ENCODE measurements around the gene PRSS2.
"Not testable (repeated sequence)": the region's sequence is repeated elsewhere in the genome, so short reads cannot be mapped to it uniquely, and the experiment has no call there.

PRSS2 gene

DNA sequence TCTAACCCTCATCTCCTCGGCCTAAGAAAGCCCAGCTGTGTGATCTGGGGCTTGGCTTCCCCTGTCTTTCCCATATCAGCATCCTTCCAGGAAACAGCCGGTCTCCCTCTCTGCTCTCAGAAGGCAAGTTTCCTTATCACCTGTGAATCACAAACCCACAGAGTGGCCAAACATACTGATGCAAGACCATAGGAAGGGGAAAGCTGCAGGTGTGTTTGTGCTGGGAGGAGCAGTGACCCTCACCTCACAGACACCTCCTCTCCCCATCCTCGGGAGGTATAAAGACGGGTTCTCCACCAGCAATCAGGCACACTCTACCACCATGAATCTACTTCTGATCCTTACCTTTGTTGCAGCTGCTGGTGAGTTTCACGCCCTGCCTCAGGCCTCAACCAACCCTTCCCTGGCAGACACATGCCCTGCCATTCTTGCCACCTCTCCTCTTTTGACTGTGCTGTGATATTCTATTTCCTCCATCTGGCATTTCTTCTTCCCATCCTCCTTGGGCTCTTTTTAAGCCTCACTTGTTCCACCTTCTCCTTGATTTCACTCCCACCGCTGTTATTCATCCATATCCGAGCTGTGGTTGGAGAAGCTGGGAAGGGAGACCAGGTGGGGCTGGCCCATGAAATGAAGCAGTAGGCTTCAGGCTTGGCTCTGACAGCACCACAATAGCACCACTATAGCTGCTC is at the start of gene PRSS2:
Gene PRSS2 (plus strand): TSS at position 310 of the 692 bp plus-strand sequence. CDS start 13 bp downstream, at position 323.
- DNase-seq, result no peak

DNA sequence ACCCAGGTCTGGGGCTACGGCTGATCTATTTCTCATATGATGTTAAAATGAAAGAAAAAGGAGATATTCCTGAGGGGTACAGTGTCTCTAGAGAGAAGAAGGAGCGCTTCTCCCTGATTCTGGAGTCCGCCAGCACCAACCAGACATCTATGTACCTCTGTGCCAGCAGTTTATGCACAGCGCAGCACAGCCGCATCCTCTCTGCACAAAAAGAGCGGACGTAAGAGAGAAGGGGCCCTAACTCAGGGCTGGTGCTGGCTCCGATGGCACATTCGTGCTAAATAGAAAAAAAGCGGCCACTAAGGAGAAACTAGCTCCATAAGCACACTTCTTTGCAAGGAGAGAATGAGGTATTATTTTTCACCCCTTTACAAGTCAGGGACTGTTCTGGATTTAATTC is 49.8 kb upstream of the PRSS2 start:
- no peak for DNase-seq

DNA sequence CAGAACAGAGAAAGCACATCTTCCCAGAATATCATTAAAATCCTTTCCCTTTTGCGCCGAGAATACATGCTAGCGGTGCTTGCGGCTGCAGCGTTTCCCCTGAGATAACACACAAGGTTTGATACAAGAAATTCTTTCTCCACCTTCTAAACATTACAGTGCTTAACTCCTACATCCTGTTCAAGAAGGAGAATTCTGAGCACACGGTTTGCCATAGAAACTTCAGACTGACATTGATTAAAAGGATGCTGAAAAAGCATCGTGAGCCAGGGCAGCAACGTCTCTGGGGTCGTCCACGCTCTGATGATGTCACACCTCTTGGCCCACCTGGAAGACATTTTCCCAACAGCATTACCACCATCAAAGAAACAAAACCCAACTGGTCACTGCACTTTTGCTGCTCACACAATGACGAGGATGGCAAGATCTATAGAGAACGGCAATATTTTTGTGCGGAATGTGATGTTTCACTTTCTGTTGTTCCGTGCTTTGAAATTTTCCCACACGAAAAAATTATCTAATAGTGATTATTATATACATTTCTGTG is 48.4 kb upstream of the PRSS2 start:
- DNase-seq, result no peak

DNA sequence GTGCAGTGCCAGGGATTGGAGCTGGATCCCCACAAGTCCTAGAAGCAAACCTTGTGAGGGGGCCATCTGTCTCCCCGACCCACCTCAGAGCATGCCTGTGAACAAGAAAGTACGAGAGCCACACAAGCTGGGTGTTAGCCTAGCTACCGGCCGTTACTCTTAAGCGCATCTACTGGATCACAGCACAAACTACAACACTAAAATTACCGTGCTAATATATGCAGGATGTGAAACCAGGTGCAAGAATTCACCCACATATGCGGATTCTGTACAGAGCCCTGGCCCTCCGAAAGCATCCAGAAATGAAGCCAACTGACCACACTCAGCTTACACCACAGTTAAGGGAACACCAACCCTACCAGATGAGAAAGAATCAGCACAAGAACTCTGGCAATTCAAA is 37.5 kb upstream of the PRSS2 start:
- no peak for DNase-seq

DNA sequence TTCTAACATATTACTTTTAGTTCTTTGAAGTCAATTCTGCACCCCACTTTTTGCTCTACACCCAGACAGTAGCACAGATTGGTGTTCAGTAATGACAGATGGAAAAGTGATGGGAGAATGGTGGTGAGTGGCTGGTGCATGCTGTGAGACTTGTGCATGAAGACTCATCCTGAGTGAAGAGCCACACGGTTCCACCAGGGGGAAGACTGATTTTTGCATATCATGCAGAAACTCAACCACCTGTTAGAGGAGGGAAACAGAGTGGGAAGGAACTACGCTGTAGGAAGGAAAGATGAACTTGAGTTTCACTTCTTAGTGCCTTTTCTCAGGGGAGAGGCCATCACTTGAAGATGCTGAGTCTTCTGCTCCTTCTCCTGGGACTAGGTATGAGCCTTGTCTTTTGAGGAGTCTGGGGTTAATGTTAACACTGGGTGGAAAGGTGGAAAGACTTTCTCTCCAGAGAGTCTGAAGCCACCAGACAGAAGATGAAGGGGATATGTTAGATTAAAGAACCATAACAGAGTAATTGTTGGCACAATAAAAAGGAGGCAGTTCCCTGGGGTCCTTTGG is 30.8 kb upstream of the PRSS2 start:
- DNase-seq, result no peak

DNA sequence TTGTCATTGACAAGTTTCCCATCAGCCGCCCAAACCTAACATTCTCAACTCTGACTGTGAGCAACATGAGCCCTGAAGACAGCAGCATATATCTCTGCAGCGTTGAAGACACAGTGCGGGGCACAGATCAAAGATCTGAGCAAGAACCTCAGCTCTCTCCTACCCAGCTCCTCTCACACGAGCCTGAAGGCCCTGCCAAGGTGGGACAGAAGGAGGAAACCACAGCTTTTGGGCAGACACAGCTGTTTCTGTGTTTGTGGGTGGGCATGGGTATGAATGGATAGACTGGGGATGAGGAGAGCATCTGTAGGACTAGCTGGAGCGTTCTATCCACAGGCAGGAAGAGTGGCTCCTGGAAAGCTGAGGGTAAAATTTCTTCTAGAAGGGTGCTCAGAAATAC is 30.0 kb upstream of the PRSS2 start:
- no peak for DNase-seq

DNA sequence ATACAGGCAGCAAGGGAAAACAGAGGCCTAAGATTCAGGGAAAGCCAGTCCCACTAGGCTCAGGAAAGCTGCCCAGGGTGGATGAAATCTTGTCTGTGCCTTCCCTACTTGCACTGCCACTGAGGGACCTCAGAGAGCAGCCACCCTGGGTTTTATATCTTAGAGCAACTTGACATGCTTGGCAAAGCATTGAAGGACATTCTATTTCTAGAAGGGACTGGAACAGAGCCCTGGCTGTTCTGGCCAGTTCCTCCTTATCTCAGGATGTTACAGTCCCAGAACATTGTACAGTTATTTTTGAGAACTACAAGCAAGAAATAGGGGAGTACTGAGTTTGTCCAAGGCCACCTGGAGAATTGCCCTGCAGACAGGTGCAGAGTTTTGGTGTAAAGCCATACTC is 28.8 kb upstream of the PRSS2 start:
- DNase-seq, result not testable (repeated sequence)

DNA sequence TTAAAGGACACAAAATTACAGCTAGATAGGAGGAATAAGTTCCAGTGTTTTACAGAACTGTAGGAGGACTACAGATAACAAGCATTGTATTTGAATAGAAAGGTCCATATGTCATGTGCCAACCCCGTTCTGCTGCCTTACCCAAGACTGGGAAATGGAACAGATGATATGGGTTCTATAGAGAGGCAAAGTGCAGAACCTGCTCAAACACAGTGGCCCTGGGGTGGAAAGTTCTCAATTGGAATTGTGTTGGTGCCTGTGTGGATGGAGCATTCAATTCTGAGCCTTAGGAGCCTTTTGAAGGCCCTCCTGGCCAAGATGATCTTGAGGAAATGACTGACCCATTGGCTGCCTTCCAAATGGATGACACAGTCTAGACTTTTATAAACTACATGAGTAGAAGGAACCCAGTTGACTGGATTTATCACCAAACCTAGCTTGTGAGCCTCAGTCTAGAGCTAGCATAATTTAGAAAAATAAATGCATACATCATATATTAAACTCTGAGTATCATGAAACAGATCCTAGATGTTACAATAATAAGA is 25.6 kb upstream of the PRSS2 start:
- DNase-seq, result no peak

DNA sequence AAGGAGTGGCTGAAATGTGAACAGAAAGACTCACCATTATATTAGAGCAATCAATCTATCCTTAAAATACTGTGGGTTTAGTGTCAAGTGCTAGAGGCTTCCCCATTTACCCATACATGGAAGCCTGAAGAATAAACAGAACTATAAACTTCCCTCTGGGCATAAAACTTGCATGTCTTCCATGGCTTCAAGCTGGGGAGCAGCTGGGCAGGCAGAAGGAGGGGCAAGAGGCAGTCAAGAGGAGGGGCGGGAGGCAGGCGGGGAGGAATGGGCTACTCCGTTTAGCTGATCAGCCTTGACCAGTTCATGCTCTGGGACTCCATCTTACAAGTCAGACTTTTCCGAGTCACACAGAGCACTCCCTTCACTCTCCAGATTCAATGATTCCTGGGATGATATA is 25.0 kb upstream of the PRSS2 start:
- no peak for DNase-seq

DNA sequence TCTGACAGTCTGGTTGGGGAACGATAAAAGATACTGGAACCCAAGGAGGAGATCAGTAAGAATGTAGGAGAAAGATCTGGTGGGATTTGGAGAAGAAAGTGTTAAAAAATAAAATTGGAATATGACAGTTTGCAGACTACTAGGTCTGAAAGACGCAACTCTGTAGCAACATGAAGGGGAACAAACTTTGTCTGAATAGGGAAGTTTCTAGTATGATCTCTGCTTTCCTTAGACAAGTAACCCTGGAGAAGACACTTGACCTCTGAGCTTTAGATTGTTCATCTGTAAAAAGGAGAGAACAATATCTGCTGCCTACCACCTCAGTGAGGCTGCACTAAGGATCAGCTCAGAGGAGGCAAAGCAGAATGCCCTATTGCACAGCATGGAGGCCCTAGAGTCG is 24.5 kb upstream of the PRSS2 start:
- DNase-seq, result no peak

DNA sequence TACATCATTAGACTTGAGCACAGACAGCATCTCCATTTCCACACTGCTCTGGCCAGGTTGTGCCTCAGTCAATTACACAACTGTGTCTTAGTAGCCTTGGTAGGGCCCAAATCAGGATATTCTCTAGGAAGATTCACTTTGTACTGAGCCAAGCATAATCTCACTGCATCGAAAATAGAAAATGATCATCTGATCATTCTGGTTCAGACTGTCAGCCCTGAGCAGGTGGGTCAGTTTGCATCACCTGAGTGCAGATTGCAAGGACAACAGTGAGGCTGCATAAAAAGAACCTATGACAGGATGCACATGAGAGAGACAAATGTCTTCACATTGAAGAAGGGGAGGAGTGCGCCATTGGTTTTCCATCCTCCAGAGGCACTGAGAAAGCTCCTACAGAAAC is 22.4 kb upstream of the PRSS2 start:
- DNase-seq, result not testable (repeated sequence)

DNA sequence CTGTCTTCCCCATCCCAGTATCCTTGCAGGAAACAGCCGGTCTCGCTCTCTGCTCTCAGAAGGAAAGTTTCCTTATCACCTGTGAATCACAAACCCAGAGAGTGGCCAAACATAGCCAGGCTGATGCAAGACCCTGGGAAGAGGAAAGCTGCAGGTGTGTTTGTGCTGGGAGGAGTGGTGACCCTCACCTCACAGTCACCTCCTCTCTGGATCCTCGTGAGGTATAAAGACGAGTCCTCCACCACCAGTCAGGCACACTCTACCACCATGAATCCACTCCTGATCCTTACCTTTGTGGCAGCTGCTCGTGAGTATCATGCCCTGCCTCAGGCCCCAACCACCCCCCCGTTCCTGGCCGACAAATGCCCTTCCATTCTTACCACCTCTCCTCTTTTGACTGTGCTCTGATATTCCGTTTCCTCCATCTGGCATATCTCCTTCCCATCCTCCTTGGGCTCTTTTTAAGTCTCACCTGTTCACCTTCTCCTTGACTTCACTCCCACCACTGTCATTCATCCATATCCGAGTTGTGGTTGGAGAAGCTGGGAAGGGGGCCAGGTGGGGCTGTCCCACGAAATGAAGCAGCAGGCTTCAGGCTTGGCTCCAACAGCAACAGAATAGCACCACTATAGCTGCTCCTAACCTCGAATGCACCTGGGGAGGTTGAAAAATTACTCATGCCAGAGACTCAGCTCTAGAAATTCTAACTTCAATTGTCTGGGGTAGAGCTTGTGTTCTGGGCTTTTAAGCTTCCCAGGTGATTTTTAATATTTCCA is 21.4 kb upstream of the PRSS2 start, which contains the start of gene PRSS1:
Gene PRSS1 (plus strand): TSS at position 255 of the 776 bp plus-strand sequence. CDS start 13 bp downstream, at position 268.
- DNase-seq, result no peak

DNA sequence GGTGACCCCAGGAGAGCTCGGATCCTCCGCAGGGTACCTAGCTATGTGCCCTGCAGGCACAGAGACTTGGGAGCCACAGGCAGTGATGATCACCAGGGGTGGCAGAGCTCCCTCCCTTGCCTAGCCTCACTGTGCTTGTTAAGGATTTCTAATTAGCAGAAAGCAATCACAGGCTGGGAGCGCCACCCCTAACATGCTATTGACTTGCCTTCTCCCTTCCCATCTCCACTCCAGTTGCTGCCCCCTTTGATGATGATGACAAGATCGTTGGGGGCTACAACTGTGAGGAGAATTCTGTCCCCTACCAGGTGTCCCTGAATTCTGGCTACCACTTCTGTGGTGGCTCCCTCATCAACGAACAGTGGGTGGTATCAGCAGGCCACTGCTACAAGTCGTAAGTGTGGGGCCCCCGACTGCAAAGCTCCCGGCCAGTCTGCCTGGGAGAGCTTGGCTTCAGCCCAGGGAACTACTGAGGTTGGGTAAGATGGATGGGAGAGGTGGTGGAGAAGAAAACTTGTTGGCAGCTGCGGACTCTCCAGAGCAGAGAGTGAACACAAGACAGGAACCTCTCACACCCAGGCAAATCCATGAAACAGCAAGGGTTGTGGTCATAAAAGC is 20.3 kb upstream of the PRSS2 start:
- no peak for DNase-seq

DNA sequence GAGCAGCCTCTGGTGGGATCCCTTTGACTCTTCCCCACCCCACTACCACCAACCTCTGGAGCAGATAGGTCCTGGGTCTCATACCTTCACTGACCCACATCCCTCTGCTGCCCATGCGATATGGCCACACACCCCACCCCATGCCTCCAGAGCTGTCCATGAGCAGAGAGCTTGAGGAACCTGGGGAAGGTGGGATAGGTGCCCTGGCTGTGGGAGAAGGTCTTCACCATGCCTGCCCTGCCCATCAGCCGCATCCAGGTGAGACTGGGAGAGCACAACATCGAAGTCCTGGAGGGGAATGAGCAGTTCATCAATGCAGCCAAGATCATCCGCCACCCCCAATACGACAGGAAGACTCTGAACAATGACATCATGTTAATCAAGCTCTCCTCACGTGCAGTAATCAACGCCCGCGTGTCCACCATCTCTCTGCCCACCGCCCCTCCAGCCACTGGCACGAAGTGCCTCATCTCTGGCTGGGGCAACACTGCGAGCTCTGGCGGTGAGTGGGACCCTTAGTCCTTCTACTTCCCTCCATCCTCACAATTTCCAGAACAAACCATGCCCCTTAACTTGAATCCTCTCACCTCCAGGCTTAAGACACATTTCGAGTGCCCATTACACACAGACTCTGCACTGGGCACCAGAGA is 19.1 kb upstream of the PRSS2 start:
- not testable (repeated sequence) for DNase-seq

DNA sequence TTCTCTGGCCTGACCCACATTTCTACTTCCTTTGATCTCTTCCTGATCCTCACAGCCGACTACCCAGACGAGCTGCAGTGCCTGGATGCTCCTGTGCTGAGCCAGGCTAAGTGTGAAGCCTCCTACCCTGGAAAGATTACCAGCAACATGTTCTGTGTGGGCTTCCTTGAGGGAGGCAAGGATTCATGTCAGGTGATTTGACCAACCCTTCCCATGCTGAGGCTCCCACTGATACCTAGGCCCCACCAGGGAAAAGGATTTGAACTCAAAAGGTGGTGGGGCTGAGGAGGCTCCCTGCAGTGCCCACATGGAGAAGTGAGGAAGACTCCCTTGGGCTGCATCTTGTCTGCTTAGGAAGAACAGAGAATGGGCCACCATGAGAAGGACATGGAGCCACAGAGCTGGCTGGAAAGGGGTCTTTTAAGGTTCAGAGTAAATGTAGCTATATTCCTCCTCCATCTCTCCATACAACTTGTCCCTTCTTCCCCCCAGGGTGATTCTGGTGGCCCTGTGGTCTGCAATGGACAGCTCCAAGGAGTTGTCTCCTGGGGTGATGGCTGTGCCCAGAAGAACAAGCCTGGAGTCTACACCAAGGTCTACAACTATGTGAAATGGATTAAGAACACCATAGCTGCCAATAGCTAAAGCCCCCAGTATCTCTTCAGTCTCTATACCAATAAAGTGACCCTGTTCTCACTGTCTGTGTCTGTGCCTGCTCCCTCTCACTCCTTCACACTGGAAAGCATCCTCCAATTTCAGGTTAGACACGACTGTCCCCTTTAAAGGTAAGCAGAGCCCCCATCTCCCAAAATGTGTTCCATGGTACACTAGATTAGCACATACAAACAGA is 18.2 kb upstream of the PRSS2 start:
- no peak for DNase-seq

DNA sequence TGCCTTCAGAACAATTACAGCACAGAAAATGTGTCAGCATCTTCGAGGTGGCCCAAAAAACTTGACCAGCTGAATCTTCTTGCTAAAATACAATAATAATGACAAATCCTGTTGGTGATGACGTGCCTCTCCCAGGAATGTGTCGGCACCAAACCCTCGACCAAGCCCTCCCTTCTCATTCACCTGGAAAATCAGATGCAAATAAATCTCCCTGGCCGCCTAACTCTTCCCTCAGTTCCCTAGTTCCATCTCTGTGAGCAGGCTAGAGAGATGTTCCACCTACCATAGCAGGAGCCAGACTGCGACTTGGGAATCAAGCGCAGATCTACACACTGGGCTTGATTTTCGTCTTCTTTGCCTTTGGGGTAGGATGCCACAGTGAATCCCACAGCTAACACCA is 17.4 kb upstream of the PRSS2 start:
- DNase-seq, result no peak

DNA sequence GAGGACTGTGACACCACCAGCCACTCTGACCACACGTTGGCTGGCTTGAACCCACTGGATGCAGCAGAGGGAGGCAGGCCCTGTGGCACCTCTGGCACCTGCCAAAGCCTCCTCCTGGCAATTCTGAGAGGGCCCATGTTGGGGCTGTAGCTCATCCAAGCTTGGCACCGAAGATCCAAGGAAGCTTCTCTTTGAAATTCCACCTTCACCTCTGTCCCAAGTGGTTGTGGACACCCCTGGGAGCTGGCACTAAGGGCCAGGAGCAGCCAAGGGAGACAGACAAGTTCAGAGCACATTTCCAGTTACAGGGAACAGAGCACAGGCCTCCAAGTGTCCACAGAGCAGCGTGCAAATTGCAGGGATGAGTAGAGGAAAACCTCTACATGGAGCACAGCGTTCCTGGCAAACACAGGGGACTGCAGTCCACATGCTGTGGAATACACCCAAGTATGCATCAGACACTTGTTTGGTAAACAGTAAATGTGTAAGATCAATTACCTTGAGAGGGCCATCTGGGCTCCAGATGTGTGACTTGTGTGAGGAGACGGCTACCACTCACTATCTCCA is 16.8 kb upstream of the PRSS2 start:
- not testable (repeated sequence) for DNase-seq

DNA sequence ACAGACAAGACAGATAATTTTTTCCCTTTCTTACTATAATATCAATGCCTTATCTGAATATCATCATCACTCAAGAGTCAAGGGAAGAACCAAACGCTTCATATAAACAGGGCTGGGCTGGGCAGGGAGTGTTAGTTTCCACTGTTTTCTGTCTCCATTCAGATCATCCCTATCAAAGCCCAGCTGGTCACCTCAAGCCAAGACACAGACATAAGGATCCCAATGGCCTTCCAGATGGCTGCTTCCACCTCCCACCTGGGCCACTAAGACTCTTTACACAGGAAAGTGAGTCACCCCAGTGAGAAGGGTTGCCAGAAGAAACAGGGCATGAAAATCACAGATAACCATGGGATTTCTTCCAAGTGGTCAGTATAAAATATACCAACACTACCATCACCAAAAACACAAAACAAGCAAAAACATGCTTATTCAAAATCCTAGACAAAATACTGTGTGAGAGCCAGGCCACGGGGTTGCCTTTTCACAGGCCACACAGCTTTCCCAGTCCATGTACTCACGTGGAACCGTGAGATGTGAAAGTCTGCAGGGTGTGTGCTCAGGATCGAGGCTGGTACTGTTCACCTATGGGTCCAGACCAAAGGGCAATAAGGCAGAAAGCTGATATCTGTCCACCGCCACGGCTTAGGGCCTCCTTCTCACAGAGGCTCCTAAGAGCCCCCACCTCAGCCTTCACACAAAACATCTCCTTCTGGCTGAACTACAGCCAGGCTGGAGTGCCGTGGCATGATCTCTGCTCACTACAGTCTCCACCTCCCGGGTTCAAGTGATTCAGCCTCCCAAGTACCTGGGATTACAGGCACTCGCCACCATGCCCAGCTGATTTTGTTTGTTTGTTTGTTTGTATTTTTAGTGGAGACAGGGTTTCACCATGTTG is 15.8 kb upstream of the PRSS2 start:
- DNase-seq, result no peak

DNA sequence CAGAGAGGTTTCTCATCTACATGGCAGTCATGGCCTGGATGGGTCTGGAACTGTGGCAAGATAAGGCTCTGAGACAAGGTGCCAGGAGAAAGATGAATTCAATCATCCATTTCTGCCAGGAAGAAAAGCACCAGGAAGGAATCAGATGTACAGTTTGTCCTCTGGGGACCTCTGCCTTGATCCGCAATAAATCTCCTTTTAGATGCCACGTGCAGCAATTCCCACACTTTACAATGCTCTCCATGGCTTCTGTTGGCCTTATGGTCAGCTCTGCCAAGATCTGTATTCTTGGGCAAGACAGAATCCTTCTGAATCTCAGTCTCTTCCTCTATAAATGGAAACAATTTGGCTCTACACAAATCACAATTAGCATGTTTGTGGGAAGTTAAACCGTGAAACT is 12.5 kb upstream of the PRSS2 start:
- DNase-seq, result not testable (repeated sequence)

DNA sequence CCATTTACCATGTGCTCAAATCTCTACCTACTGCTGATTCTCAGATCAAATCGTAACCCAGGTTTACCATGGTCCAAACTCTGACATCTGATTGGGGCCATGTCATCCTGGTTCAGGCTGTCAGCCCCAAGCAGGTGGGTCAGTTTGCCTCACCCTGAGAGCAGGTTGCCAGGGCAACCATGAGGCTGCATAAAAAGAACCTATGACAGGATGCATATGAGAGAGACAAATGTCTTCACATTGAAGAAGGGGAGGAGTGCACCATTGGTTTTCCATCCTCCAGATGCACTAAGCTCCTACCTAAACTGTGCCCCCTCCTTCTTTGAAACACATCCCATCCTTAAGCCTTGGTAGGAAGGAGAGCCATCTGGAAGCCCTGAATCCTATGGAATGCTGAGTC is 11.3 kb upstream of the PRSS2 start:
- DNase-seq, result no peak
